HG03521 (cell line): ENCODE data around the gene GPC1.
"Not testable (repeated sequence)": the region's sequence is repeated elsewhere in the genome, so short reads cannot be mapped to it uniquely, and the experiment has no call there.

Experiments
- ATAC-seq: cut with Tn5 transposase; IDR thresholded peaks from one replicate; pipeline ENCODE4 v1.9.1; 2021; ENCODE audit warnings: mild to moderate bottlenecking, moderate library complexity; ENCODE audit not compliant: unreplicated experiment

The GPC1 gene

DNA sequence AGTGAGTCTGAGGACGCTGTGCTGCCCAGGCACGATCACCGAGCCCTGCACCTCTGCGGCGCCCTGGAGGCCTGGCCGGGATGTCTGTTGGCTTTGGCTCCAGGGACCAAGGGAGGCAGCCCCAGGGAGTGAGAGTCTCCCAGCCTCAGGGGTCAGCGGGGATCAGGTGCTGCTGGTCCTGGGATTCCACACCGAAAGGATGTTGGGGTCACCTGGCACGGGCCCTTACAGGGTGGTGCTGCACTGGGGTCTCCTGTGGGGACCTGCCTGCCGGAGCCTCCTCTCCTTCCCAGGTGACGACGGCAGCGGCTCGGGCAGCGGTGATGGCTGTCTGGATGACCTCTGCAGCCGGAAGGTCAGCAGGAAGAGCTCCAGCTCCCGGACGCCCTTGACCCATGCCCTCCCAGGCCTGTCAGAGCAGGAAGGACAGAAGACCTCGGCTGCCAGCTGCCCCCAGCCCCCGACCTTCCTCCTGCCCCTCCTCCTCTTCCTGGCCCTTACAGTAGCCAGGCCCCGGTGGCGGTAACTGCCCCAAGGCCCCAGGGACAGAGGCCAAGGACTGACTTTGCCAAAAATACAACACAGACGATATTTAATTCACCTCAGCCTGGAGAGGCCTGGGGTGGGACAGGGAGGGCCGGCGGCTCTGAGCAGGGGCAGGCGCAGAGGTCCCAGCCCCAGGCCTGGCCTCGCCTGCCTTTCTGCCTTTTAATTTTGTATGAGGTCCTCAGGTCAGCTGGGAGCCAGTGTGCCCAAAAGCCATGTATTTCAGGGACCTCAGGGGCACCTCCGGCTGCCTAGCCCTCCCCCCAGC, 30.5 kb downstream of the GPC1 start:
- no peak for ATAC-seq

DNA sequence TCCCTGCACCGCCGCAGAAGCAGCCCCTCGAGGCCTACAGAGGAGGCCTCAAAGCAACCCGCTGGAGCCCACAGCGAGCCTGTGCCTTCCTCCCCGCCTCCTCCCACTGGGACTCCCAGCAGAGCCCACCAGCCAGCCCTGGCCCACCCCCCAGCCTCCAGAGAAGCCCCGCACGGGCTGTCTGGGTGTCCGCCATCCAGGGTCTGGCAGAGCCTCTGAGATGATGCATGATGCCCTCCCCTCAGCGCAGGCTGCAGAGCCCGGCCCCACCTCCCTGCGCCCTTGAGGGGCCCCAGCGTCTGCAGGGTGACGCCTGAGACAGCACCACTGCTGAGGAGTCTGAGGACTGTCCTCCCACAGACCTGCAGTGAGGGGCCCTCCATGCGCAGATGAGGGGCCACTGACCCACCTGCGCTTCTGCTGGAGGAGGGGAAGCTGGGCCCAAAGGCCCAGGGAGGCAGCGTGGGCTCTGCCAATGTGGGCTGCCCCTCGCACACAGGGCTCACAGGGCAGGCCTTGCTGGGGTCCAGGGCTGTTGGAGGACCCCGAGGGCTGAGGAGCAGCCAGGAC, 31.2 kb downstream of the GPC1 start:
- no peak for ATAC-seq

DNA sequence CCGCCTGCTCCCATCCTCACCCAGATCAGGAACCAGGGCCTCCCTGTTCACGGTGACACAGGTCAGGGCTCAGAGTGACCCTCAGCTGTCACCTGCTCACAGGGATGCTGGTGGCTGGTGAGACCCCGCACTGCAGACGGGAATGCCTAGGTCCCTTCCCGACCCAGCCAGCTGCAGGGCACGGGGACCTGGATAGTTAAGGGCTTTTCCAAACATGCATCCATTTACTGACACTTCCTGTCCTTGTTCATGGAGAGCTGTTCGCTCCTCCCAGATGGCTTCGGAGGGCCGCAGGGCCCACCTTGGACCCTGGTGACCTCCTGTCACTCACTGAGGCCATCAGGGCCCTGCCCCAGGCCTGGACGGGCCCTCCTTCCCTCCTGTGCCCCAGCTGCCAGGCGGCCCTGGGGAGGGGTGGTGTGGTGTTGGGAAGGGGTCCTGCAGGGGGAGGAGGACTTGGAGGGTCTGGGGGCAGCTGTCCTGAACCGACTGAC, 31.7 kb downstream of the GPC1 start:
- no peak for ATAC-seq

DNA sequence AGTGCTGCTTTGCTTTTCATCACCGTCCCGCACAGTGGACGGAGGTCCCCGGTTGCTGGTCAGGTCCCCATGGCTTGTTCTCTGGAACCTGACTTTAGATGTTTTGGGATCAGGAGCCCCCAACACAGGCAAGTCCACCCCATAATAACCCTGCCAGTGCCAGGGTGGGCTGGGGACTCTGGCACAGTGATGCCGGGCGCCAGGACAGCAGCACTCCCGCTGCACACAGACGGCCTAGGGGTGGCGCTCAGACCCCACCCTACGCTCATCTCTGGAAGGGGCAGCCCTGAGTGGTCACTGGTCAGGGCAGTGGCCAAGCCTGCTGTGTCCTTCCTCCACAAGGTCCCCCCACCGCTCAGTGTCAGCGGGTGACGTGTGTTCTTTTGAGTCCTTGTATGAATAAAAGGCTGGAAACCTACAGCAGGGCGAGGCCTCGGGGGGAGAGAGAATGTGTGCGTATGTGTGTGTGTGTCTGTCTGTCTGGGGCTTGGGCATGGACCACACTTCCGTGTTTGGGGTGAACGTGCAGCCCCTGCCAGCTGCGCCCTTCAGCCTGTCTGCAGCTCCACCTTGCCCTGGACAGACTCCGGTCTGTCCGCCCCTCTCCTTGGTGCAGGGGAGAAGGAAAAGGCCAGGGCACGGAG, 32.3 kb downstream of the GPC1 start:
- no peak for ATAC-seq

DNA sequence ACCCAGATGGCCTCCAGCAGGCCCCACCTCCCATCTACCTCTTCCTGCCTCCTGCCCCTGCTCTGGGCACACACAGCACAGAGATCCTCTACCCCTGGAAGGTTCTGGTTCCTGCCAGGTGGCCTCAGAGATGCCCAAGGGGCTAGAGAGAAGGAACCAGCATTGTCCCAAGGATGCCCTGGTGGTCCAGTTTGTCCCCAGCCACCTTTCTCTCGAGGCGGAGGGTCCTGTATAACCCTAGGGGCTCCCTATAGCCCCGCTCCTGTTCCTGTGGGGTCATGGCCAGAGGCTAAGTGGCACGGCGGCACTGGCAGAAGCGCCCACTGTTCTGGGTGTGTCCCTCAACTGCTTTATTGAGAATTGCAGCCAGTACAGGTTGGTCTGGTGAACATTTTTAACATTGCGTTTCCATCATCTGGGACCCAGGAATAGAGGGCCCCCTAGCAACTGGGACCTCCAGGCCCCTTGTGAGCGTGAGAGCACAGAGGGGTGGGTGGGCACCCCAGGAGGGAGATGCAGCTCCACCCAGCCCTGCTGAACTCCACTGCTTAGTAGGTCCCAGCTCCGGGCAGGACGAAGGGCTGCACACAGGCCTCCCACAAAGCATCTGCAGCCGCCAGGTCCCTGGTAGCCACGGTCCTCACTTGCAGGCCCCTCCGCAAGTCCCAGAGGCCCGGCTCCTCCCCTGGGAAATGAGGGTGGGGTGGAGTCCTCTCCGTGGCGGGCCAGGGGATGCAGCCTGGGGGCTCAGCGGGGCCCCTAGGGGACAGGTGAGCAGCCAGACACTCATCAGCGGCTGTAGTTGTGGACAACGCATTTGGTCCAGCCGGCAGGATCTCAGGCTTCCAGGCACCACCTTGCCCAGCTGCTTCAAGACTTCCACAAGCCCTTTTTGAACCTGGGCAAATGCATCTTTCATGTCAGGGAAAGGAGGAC, 33.1 kb downstream of the GPC1 start:
- ATAC-seq, result no peak

DNA sequence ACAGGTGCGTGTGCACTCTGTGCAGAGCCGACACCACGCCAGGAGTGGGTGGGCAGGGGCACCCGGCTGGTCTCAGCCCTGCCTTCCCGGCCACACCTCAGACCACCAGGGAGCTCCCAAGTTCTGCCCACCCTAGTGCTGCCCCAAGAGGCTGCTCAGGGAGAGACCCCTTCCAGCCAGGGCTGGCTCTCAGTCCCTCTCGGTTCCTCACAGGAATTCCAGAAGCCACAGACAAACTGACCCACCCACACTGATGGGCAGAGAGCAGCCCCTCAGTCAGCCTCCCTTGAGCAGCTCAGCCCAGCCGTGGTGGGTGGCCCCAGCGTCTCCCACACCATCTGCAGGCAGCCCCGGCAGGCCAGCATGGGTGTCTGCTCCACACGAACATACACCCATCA, 33.8 kb downstream of the GPC1 start:
- ATAC-seq, result no peak

DNA sequence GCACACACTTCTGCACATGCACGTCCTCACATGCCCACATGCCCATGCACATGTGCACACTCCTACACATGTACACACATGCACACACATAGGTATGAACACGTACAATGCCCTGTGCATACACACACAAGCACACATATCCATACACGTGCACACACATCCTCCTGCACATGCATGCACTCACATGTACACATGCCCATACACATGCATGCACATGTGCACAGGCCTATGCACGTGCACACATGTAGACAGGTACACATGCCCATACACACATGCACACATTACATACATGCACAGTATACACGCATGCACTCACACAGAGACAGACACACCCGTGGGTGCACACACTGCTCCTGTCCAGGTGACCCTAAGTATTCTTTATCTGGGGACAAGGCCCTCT, 34.3 kb downstream of the GPC1 start:
- no peak for ATAC-seq

DNA sequence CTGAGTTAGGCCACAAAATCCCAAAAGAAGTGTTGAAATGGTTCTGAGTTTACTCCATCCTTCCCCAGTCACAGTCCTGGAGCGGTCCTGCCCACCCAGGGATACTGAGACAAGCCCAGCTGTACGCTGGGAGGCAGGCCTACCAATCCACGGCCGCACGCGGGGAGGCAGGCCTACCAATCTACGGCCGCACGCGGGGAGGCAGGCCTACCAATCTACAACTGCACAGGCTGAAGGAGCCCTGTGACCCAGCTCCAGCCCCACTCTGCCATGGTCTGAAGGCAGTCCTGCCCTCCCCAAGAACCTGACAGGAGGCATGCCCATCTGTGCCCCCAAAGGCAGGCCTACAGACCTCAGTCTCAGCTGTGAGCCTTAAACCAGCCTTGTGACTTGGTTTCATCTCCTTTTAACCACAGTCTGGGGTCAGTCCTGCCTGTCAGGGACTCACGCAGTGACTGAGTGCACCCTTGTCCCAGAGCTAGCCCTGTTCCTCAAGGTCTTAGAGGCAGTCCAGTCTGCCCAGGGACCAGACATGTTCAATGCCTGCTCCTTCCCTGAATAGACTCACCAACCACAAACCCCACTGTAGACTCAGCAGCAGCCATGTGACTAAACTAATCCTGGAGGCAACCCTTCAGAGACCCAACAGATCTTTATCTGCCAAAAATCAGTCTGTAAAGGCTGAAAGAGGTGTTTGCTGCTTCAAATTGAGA, 36.8 kb downstream of the GPC1 start:
- ATAC-seq, result no peak

DNA sequence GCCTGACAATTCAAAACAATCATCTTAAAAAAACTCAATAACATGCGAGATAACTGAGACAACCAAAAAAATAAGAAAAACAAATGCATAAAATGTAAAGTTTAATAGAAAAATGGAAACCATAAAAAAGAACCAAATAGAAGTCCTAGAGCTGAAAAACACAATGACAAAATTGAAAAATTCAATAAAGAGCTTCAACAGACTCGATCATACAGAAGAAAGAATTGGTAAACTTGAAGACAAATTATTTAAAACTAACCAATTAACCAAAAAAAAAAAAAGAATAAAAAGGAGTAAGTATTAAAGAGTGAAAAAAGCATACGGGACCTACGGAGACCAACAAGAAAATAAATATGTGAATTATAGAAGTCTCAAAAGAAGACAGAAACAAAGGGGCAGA, 37.7 kb downstream of the GPC1 start:
- no peak for ATAC-seq

DNA sequence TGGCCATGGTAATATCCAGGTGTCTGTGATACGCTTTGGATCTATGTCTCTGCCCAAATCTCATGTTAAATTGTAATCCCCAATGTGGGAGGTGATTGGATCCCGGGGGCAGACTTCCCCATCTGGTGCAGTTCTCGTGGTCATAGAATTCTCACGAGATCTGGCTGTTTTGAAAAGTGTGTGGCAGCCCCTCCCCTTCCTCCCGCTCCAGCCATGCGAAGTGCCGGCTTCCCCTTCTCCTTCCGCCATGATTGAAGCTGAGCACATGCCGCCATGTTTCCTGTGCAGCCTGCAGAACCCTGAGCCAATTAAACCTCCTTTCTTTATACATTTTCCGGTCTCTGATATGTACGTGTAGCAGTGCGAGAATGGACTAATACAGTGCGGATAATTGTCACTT, 42.5 kb downstream of the GPC1 start:
- ATAC-seq, result no peak

DNA sequence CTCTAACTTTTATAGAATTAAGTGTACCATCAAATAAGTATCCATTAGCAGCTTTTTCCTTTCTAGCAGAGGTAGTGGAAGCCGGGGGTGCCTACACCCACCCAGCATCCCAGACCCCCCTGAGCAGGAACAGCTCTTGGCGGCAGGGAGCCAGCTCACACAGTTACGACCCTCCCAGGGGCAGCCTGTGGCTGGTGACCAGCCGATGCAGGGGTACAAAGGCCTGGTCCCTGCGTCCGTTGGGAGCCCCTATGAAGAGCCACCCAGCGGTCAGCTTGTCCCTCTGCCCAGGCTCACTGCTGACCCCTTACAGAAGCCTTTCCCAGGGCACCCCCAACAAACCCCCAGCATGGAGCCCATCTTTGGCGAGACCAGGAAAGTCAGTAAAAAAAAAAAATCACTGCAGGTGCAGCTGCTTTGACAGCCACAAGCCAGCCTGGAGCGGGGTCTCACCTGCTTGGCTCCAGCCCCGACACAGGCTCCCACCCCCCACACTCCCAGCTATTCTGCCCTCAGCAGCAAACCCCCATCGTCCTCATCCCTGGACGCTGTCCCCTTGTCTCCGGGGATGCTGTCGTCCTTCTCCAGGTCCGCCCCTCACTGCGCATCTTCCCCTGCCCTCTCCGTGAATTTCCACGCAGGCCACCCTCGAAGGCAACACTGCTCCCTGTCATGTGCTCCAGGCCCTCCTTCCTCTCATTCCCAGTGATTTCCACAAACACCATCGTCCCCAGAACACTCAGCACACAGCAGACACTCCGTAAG, 43.1 kb downstream of the GPC1 start:
- ATAC-seq, result no peak

DNA sequence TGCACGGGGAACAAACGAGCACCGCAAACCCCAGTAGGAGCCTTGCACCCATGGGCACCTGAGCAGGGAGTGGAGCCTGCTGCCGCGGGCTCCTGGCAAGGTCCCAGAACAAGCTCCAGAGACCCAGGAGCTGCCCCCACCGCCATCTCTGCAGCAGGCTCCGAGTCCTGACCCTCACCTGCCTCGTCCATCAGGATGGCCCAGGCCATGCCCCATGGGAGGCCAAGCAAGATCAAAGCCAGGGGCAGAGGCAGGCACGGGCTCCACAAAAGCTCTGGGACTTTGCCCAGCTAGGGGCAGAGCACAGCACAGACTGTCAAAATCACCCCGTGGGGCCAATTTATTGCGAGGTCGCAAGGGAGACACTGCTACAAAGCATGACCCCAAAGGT, 43.6 kb downstream of the GPC1 start:
- ATAC-seq, result no peak

DNA sequence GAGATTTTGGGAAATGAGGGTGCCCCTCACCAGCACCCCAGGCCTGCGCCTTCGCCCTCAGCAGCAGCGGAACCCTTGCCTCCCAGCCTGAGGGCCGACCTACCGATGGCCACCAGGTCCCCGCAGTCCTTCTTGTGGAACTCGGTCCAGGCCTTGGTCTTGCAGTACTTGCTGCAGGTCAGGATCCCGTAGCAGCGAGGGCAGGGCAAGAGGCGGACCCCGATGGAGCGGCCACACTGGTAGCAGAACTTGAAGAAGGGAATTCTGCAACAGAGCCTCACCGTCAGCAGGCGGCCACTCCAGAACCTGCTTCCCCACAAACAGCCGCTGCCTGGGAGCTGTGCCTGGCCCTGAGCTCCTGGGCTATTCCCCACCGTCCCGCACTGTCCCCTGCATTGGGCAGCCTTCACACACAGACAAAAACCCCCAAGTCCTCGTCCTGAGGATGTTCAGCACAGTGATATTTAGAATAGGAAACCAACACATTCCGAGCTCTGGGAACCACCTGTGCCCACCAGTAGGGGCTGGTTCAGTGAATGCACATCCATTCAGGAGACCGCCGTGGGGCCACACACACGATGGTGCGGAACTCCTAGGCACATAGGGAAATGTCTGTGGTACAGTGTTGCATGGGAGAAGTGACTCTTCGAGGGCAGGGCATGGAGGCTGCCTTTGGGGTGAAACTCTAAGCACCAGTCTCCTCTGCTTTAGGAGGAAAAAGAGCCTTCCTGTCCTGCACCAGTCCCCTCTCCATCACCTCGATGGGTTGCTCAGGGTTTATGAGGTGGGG, 45.6 kb downstream of the GPC1 start:
- ATAC-seq, result no peak

DNA sequence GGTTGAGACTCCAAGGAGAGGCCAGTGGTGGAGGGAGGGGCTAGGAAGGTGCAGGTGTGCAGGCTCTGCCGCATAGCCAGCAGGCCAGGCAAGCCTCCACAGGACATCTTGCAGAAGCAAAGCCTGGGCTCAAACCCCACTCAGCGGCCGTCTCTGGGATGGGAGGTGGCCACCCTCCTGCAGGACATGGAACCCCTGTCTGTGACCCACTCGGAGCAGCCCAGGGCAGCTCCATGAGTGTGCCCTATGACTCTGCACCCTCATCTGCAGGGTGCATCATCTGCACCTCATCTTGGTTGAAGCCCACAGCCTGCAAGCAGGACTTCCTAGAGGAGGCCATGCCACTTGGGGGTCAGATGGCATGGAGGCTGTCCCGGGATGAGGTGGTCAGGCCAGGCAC, 46.3 kb downstream of the GPC1 start:
- no peak for ATAC-seq

DNA sequence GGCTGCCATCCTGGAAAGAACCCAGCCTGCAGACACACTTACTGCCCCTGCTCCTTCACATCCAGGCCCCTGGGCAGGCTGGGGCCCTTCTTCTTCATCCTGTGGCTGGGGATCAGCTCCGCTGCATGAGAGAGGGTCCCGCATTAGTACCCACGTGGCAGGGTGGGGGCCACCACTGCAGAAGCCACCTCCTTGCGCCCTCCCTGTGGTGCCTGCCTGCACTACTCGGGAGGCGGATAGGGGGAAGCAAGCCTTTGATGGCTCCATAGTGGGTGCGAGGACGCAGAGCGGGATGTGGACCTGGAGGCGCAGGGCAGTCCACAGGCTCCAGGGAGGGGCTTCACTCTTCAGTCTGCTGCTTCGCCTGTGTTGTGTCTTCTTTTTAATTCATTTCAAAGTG, 46.7 kb downstream of the GPC1 start:
- no peak for ATAC-seq

DNA sequence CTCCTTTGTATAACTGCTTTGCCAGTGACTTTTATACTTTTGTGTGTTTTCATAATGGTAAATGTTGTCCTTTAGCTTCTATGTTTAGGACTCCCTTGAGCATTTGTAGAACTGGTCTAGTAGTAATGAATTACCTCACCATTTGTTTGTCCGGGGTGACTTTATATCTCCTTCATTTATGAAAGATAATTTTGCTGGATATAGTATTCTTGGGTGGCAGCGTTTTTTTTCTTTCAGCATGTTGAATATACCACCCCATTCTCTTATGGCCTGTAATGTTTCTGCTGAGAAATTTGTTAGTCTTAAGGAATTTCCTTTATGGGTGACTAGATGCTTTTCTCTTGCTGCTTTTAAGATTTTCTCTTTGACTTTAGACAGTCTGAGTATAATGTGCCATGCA, 56.0 kb downstream of the GPC1 start:
- ATAC-seq, result no peak

DNA sequence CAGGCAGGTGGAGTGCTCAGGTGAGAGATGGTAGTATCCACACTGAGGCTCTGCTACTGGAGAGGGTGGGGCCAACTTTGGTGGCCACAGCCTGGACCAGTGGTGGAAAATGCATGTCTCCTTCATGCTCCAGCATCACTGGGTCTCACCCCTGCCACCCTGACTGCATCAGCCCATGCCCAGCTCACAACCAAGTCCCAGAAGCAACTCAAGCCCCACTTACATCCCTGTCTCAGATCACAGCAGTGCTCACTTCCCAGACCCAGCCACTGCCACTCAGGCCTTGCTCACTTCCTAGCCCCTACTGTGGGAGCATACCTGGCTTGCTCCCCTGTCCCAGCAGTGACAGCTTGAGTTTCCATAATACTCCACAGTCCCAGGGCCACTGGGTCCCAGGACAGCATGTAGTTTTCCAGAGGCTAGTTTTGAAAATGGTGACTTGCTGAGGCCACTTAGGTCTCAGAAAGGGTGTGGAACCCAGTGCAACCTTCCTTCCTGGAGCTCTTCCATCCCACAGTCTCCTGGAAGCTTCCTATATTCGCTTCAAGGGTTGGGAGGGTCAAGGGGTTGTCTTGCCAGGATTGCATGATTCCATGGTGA, 58.8 kb downstream of the GPC1 start:
- no peak for ATAC-seq

DNA sequence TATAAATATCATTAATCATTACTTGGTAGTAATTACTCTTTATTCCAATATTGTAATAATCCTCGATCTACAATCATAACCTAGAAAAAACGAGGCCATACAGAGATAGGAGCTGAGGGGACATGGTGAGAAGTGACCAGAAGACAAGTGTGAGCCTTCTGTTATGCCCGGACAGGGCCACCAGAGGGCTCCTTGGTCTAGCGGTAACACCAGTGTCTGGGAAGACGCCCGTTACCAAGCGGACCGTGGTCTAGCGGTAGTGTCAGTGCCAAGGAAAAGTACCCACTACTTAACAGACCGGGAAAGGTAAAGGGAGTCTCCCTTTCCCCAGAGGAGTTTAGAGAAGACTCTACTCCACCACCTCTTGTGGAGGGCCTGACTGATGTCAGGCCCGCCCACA, 59.5 kb downstream of the GPC1 start:
- not testable (repeated sequence) for ATAC-seq

DNA sequence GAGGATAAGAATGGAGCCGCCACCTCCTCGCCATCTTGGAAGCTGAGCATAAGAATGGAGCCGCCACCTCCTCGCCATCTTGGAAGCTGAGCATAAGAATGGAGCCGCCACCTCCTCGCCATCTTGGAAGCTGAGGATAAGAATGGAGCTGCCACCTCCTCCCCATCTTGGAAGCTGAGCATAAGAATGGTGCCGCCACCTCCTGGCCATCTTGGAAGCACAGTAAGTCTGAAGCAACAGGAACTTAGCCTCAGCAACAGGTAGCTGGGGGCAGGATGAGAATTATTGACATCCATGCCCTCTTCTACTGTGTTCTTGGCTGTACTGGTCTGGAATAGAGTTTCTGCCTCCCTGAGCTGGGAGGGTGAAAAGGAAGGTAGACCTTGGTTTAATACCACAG, 61.6 kb downstream of the GPC1 start:
- not testable (repeated sequence) for ATAC-seq
